Endothelial cell of umbilical vein (primary cell): ENCODE results near the gene ELAC1. TPM values are rescaled to one million over a fixed set of nuclear protein-coding genes. Genes with fewer than 3 reads are reported as not detected.

Source experiments
- BruUV-seq: library from RNA; stranded (reverse); fragments of 400-500 nt; replicated peaks from 2 replicates; lab custom pipeline; 2021; lab: Mats Ljungman, UMichigan
- CTCF ChIA-PET: fragments of 300-600, 350-600 bp; sonication (Branson Sonifier 250); formaldehyde crosslinking; loops from one replicate; lab custom pipeline; 2021; ENCODE audit warnings: antibody characterized with exemption, inconsistent platforms; lab: Charles Lee
- POLR2A ChIA-PET: fragments of 300-600, 350-600 bp; sonication (Branson Sonifier 250); formaldehyde crosslinking; loops from one replicate; lab custom pipeline; 2021; ENCODE audit warnings: antibody characterized with exemption, inconsistent platforms; lab: Charles Lee
- DNase-seq: peaks from one replicate; pipeline ENCODE4 v3.0.0-alpha.2; 2011; ENCODE audit warnings: low read depth, low spot score
- FAIRE-seq: peaks from 2 replicates; lab custom pipeline; 2011; peaks lifted over from hg19 to GRCh38; lab: Jason Lieb, UNC
- H2AFZ ChIP-seq: 2 replicates; pipeline ENCODE4 v1.6.0; 2012; ENCODE audit warnings: low read depth, low read length, control low read depth, inconsistent platforms
- H3K27ac ChIP-seq: 2 replicates; pipeline ENCODE4 v1.5.1; 2011; ENCODE audit warnings: low read depth, mild to moderate bottlenecking, control low read depth, low read length, moderate library complexity; ENCODE audit not compliant: insufficient read depth
- H3K27me3 ChIP-seq, 2 experiments: 2 replicates each; pipeline versions ENCODE4 v1.6.0 to v1.6.1; 2011; ENCODE audit warnings: low read length in 2 of 2, mixed read lengths in 1 of 2; ENCODE audit not compliant: control insufficient read depth in 2 of 2, insufficient read depth in 2 of 2
- H3K36me3 ChIP-seq, 2 experiments: 2 replicates in 1 of 2; 3 replicates in 1 of 2; pipeline ENCODE4 v1.5.1; 2011; ENCODE audit warnings: low read length in 2 of 2, mild to moderate bottlenecking in 1 of 2, moderate library complexity in 1 of 2; ENCODE audit not compliant: control insufficient read depth in 2 of 2, insufficient read depth in 2 of 2; ENCODE audit errors: extremely low read depth in 1 of 2
- H3K4me1 ChIP-seq: 3 replicates; pipeline ENCODE4 v1.5.1; 2011; ENCODE audit warnings: mild to moderate bottlenecking, low read length; ENCODE audit not compliant: control insufficient read depth, insufficient read depth; ENCODE audit errors: extremely low read depth
- H3K4me2 ChIP-seq: 2 replicates; pipeline ENCODE4 v1.6.1; 2011; ENCODE audit warnings: low read length, control low read depth, mixed read lengths; ENCODE audit not compliant: insufficient read depth
- H3K4me3 ChIP-seq, 3 experiments: fragments of 200-600 bp in 1 of 3; sonication (generic), shearing (Covaris generic) in 1 of 3; replicated peaks in 1 of 3; 2 replicates each; pipeline ENCODE4 v1.5.1; 2011 to 2016; ENCODE audit warnings: control low read depth in 3 of 3, low read length in 3 of 3, mild to moderate bottlenecking in 2 of 3, inconsistent platforms in 1 of 3, low read depth in 1 of 3, moderate library complexity in 1 of 3; ENCODE audit not compliant: insufficient read depth in 1 of 3
- H3K79me2 ChIP-seq: 2 replicates; pipeline ENCODE4 v1.6.0; 2012; ENCODE audit warnings: low read length, inconsistent platforms; ENCODE audit not compliant: control insufficient read depth, insufficient read depth
- H3K9ac ChIP-seq: replicated peaks from 2 replicates; pipeline ENCODE3; 2011; ENCODE audit warnings: low read length, control low read depth; ENCODE audit not compliant: insufficient read depth; ENCODE audit errors: extremely low read depth
- H3K9me1 ChIP-seq: replicated peaks from 3 replicates; pipeline ENCODE4 v1.6.0; 2011; ENCODE audit warnings: mild to moderate bottlenecking, low read length; ENCODE audit not compliant: control insufficient read depth, insufficient read depth; ENCODE audit errors: extremely low read depth
- H3K9me3 ChIP-seq: replicated peaks from 2 replicates; pipeline ENCODE4 v1.5.1; 2012; ENCODE audit warnings: low read length, inconsistent platforms; ENCODE audit not compliant: control insufficient read depth, insufficient read depth
- H4K20me1 ChIP-seq: replicated peaks from 2 replicates; pipeline ENCODE3; 2011; ENCODE audit warnings: mild to moderate bottlenecking, low read length; ENCODE audit not compliant: control insufficient read depth, insufficient read depth; ENCODE audit errors: extremely low read depth
- EZH2 ChIP-seq: IDR thresholded peaks from 2 replicates; pipeline ENCODE4 v1.6.1; 2012; ENCODE audit warnings: borderline replicate concordance, low read depth, mild to moderate bottlenecking, moderate library complexity, low read length, inconsistent platforms; ENCODE audit not compliant: severe bottlenecking
- FOS ChIP-seq: IDR thresholded peaks from 2 replicates; pipeline ENCODE4 v1.6.1; 2011; ENCODE audit warnings: mild to moderate bottlenecking, low read length, moderate library complexity, borderline replicate concordance; ENCODE audit not compliant: insufficient read depth
- GATA2 ChIP-seq: IDR thresholded peaks from 2 replicates; pipeline ENCODE4 v1.7.0; 2011; ENCODE audit warnings: low read depth, mild to moderate bottlenecking, moderate library complexity, mixed read lengths, low read length; ENCODE audit not compliant: insufficient read length, insufficient read depth
- JUN ChIP-seq: IDR thresholded peaks from 2 replicates; pipeline ENCODE4 v1.6.1; 2011; ENCODE audit warnings: borderline replicate concordance, low read depth; ENCODE audit not compliant: insufficient read length, insufficient read depth
- MAX ChIP-seq: IDR thresholded peaks from 2 replicates; pipeline ENCODE4 v1.6.1; 2011; ENCODE audit not compliant: insufficient read depth, insufficient read length
- MYC ChIP-seq: IDR thresholded peaks from one replicate; pipeline ENCODE4 v1.6.1; 2011; ENCODE audit warnings: mild to moderate bottlenecking, low read depth, low read length
- POLR2A ChIP-seq: IDR thresholded peaks from 2 replicates; pipeline ENCODE4 v1.6.1; 2012; ENCODE audit warnings: low read depth, mild to moderate bottlenecking, control low read depth, low read length
- POLR2AphosphoS5 ChIP-seq: IDR thresholded peaks from 2 replicates; pipeline ENCODE4 v1.6.1; 2012; ENCODE audit warnings: low read depth, mild to moderate bottlenecking, control low read depth, low read length, moderate library complexity; ENCODE audit not compliant: insufficient read depth
- dilution Hi-C: fragments of 300-500 bp; cut with MboI; formaldehyde crosslinking; loops from one replicate; pipeline ENCODE4 v1.15.0; 2019; ENCODE audit warnings: low sequenced_read_pairs; ENCODE audit not compliant: extremely low pct_ligation_motif_present
- intact Hi-C: fragments of 100-400 bp; cut with micrococcal nuclease; formaldehyde crosslinking; loops from one replicate; pipeline ENCODE4 v1.10.0; 2022
- polyA plus RNA-seq, 4 experiments: library from polyadenylated mRNA; depleted of rRNA in 3 of 4; stranded (reverse) in 3 of 4; unstranded in 1 of 4; fragments of >200 nt; gene quantifications; 2 replicates each; pipeline versions ENCODE4 v1.2.1 to v1.2.3, GENCODE V29; 2011 to 2012; ENCODE audit warnings: missing spikeins in 1 of 4
- total RNA-seq: library from RNA; stranded (reverse); gene quantifications from 2 replicates; pipeline ENCODE4 v1.2.3, GENCODE V29; 2021
- TF ChIP-seq, protein P1 (sequence below), 2 donors: IDR thresholded peaks; 1 replicate in 1 of 2; 2 replicates in 1 of 2; pipeline ENCODE4 v1.5.1; 2011; ENCODE audit warnings: low read length in 2 of 2, mild to moderate bottlenecking in 2 of 2, moderate library complexity in 2 of 2, control low read depth in 1 of 2, inconsistent platforms in 1 of 2, low read depth in 1 of 2; ENCODE audit not compliant: insufficient read depth in 1 of 2; ENCODE audit errors: extremely low read depth in 1 of 2

ELAC1 gene
- total and polyA plus RNA-seq, 2 donors (not counting 3 experiments of a cell fraction or from before 2014, with no cell fraction given), result 3.6 to 7.6 TPM

DNA sequence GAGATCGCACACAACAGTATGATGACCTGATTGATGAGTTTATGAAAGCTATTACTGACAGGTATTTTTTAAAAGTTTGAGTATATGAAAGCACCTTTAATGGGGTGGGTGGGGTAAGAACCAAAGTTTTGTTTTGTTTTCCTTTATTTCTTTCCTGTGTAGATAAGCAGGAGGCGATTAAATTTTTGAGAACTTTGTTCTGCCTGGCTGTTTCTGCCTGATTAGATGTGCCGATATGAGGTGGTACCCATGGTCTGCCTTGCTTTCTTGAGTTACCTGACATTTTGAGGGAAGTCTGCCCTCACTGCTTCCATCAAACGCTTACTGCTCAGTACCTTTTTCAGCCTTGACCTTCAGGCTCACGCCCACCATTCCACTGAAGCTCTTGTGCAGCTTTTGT, 49.7 kb upstream of the ELAC1 start:
- Histone ChIP-seq H3K79me2 (no peaks in the 10 kb centered on the region), H3K9me3 (no peaks in the 10 kb centered on the region), H3K4me2 (no peak overlapping the region), H3K27ac (no peak overlapping the region), H3K4me1 (peaks cover 6% of the 10 kb centered on the region), H2AFZ (no peak overlapping the region), H3K4me3 (no peak overlapping the region), H4K20me1 (no peaks in the 10 kb centered on the region), H3K9me1 (no peaks in the 10 kb centered on the region), H3K9ac (no peak overlapping the region), H3K27me3 (no peaks in the 10 kb centered on the region), H3K36me3 (peaks cover 0 to 5% of the 10 kb centered on the region in 2 experiments)
- CTCF ChIA-PET, result no interaction called here
- DNase-seq, result no peak
- POLR2A ChIA-PET, result no interaction called here
- TF ChIP-seq MAX (no peak), GATA2 (no peak), JUN (no peak), MYC (no peak), EZH2 (no peak), FOS (no peak), POLR2A (no peak), POLR2AphosphoS5 (no peak)
- TF ChIP-seq, protein P1, sequence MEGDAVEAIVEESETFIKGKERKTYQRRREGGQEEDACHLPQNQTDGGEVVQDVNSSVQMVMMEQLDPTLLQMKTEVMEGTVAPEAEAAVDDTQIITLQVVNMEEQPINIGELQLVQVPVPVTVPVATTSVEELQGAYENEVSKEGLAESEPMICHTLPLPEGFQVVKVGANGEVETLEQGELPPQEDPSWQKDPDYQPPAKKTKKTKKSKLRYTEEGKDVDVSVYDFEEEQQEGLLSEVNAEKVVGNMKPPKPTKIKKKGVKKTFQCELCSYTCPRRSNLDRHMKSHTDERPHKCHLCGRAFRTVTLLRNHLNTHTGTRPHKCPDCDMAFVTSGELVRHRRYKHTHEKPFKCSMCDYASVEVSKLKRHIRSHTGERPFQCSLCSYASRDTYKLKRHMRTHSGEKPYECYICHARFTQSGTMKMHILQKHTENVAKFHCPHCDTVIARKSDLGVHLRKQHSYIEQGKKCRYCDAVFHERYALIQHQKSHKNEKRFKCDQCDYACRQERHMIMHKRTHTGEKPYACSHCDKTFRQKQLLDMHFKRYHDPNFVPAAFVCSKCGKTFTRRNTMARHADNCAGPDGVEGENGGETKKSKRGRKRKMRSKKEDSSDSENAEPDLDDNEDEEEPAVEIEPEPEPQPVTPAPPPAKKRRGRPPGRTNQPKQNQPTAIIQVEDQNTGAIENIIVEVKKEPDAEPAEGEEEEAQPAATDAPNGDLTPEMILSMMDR (IDR thresholded peaks at IDR 0.05; ENCODE audit: extremely low read depth in 1 of 2, insufficient read depth in 1 of 2, low read depth in 1 of 2, low read length in 2 of 2), result no peak
- BruUV-seq, result no TSS peak
- dilution Hi-C loops (no loop called here), intact Hi-C loops (no loop called here)
- no peak for FAIRE-seq
